ENCODE measurements around the gene INF2. TPM values are rescaled to one million over a fixed set of nuclear protein-coding genes. Genes with fewer than 3 reads are reported as not detected.
A peak's percentile ranks its signal among the peaks of the same experiment; 100 is the strongest.

The INF2 gene
- total and polyA plus RNA-seq, 9 of the 15 experiments (the other 6 are each of a cell fraction or from before 2014, with no cell fraction given) = 0.56 to 31.3 (median 7.8) TPM

DNA sequence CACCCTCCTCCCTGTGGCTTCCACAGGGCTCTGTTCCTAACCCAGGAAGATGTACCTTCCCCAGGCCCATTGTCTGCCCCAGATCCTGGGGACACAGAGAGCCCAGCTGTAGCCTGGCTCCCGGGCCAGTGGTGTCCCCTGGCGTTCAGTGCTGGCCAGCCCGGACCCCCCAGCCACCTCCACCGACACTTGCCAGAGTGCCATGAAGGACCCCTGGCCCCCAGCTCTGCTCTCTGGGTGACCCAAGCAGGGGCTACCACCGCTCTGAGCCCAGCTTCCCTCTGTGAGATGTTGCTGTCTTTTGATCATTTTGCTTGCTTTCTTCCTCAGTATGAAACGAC lies 6.2 kb downstream of the INF2 start:
- no peak overlapping the region for H2AFZ ChIP-seq (ENCODE audit: low read depth, low read length)
- peaks cover 13 to 98% of the 10 kb centered on the region in 2 experiments; a peak in 4 of 5 replicates for H3K4me1 ChIP-seq (replicated peaks in 1 of 2; ENCODE audit: control insufficient read depth in 2 of 2, insufficient read depth in 2 of 2, low read length in 2 of 2)
- no peak overlapping the region for H3K4me3 ChIP-seq
- DNase-seq (ENCODE audit: extremely low read depth in 1 of 4, low spot score in 3 of 4) = no peak
- no peak overlapping the region for H3K4me2 ChIP-seq (ENCODE audit: insufficient read depth, low read length)
- in situ Hi-C loops (cut with MboI) = no loop called here
- TF ChIP-seq EP300 (IDR thresholded peaks at IDR 0.05; ENCODE audit: low read length) = no peak
- TF ChIP-seq, protein P1, sequence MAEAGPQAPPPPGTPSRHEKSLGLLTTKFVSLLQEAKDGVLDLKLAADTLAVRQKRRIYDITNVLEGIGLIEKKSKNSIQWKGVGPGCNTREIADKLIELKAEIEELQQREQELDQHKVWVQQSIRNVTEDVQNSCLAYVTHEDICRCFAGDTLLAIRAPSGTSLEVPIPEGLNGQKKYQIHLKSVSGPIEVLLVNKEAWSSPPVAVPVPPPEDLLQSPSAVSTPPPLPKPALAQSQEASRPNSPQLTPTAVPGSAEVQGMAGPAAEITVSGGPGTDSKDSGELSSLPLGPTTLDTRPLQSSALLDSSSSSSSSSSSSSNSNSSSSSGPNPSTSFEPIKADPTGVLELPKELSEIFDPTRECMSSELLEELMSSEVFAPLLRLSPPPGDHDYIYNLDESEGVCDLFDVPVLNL (CRISPR knock-in tag; IDR thresholded peaks at IDR 0.05; ENCODE audit: low read depth) = no peak
- no peak overlapping the region for H3K27ac ChIP-seq (ENCODE audit: extremely low read depth, low read depth, low read length)
- H3K9ac ChIP-seq (ENCODE audit: insufficient read depth in 1 of 2, low read depth in 2 of 2, low read length in 2 of 2) = no peak overlapping the region; a peak in 1 of 4 replicates
- 88% methylated on average over 3 of the region's 6 CpGs for WGBS (ENCODE audit: insufficient coverage, low coverage, missing lambda C conversion rate)
- no peaks in the 10 kb centered on the region; the same call in 1 of the 2 replicates for H4K20me1 ChIP-seq (replicated peaks; ENCODE audit: control insufficient read depth, insufficient read depth, low read length)
- ChIA-PET POLR2A (no interaction called here), CTCF (ENCODE audit: low intra/inter-chr PET ratio) (no interaction called here)
- H3K9me1 ChIP-seq (ENCODE audit: control insufficient read depth, insufficient read depth, low read length) = peaks cover 3% of the 10 kb centered on the region
- peaks cover 22% of the 10 kb centered on the region for H3K79me2 ChIP-seq (ENCODE audit: control insufficient read depth, insufficient read depth, low read length)
- no peak for FAIRE-seq
- no peaks in the 10 kb centered on the region for H3K27me3 ChIP-seq (ENCODE audit: control insufficient read depth in 2 of 2, insufficient read depth in 2 of 2, low read length in 2 of 2)
- intact Hi-C loops (cut with micrococcal nuclease) = no loop called here
- no peaks in the 10 kb centered on the region for H3K9me3 ChIP-seq (replicated peaks; ENCODE audit: control insufficient read depth, insufficient read depth, low read depth, low read length)
- no peak for ATAC-seq
- no TSS peak for BruUV-seq (replicated peaks)
- peaks cover 34% of the 10 kb centered on the region; the same call in 2 of the 3 replicates for H3K36me3 ChIP-seq (ENCODE audit: control insufficient read depth, insufficient read depth, low read length)

DNA sequence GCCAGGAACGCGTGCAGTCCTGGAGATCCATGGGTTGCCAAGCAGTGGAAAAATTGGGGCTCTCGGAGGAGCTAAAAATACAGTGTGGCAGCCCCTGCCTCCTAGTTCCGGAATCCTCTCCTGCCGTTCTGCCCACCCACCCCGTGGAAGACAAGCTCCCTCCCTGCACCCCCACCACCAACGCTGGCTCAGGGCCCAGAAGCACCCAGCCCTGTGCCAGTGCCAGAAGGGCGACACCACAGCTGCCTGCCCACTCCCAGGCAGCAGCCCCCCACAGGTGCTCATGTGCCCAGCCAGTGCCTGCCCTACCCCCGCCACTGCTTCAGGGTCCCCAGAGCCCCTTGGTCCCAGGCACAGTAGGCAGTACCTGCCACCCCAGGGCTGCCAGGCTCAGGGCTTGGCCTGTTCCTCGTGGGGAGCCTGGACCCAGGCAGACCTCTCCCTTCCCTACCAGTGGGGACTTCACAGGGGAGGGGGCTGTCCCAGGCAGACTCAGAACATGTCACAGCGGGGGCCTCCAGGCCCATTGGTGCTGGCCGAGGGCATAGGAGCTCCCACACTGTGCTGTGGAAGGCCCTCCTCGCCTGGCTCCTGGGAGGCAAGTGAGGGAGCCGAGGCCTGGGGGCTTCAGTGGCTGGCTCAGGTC lies 7.4 kb downstream of the INF2 start:
- Histone ChIP-seq H3K9ac (ENCODE audit: insufficient read depth in 1 of 2, low read depth in 2 of 2, low read length in 2 of 2) (peak overlapping the region in 1 of 2 experiments; percentile 45; a peak in 1 of 4 replicates), H3K4me1 (replicated peaks in 1 of 2; ENCODE audit: control insufficient read depth in 2 of 2, insufficient read depth in 2 of 2, low read length in 2 of 2) (peaks cover 15 to 98% of the 10 kb centered on the region in 2 experiments; a peak in 4 of 5 replicates), H3K27ac (ENCODE audit: extremely low read depth, low read depth, low read length) (no peak overlapping the region), H4K20me1 (replicated peaks; ENCODE audit: control insufficient read depth, insufficient read depth, low read length) (no peaks in the 10 kb centered on the region), H3K9me3 (replicated peaks; ENCODE audit: control insufficient read depth, insufficient read depth, low read depth, low read length) (no peaks in the 10 kb centered on the region), H3K9me1 (ENCODE audit: control insufficient read depth, insufficient read depth, low read length) (peaks cover 3% of the 10 kb centered on the region), H3K27me3 (ENCODE audit: control insufficient read depth in 2 of 2, insufficient read depth in 2 of 2, low read length in 2 of 2) (no peaks in the 10 kb centered on the region), H3K36me3 (ENCODE audit: control insufficient read depth, insufficient read depth, low read length) (peaks cover 35% of the 10 kb centered on the region), H2AFZ (ENCODE audit: low read depth, low read length) (no peak overlapping the region), H3K4me3 (no peak overlapping the region), H3K79me2 (ENCODE audit: control insufficient read depth, insufficient read depth, low read length) (peaks cover 10% of the 10 kb centered on the region), H3K4me2 (ENCODE audit: insufficient read depth, low read length) (no peak overlapping the region)
- intact Hi-C loops (cut with micrococcal nuclease) = no loop called here
- no TSS peak for BruUV-seq (replicated peaks)
- POLR2A ChIA-PET = no interaction called here
- in situ Hi-C loops (cut with MboI) = no loop called here
- WGBS (ENCODE audit: insufficient coverage, low coverage, missing lambda C conversion rate) = 97% methylated on average over 7 of the region's 14 CpGs
- CTCF ChIA-PET (ENCODE audit: low intra/inter-chr PET ratio) = no interaction called here
- ATAC-seq (no peak), DNase-seq (ENCODE audit: extremely low read depth in 1 of 4, low spot score in 3 of 4) (no peak), FAIRE-seq (no peak)
- TF ChIP-seq NFXL1 (CRISPR knock-in tag; IDR thresholded peaks at IDR 0.05) (no peak), ZNF551 (CRISPR knock-in tag; IDR thresholded peaks at IDR 0.05) (no peak)
- TF ChIP-seq, protein P2, sequence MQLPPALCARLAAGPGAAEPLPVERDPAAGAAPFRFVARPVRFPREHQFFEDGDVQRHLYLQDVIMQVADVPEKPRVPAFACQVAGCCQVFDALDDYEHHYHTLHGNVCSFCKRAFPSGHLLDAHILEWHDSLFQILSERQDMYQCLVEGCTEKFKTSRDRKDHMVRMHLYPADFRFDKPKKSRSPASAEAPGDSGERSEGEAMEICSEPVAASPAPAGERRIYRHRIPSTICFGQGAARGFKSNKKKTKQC (CRISPR knock-in tag; IDR thresholded peaks at IDR 0.05) = no peak
- TF ChIP-seq, protein P3, sequence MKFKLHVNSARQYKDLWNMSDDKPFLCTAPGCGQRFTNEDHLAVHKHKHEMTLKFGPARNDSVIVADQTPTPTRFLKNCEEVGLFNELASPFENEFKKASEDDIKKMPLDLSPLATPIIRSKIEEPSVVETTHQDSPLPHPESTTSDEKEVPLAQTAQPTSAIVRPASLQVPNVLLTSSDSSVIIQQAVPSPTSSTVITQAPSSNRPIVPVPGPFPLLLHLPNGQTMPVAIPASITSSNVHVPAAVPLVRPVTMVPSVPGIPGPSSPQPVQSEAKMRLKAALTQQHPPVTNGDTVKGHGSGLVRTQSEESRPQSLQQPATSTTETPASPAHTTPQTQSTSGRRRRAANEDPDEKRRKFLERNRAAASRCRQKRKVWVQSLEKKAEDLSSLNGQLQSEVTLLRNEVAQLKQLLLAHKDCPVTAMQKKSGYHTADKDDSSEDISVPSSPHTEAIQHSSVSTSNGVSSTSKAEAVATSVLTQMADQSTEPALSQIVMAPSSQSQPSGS (CRISPR knock-in tag; IDR thresholded peaks at IDR 0.05) = no peak
- TF ChIP-seq, protein P4, sequence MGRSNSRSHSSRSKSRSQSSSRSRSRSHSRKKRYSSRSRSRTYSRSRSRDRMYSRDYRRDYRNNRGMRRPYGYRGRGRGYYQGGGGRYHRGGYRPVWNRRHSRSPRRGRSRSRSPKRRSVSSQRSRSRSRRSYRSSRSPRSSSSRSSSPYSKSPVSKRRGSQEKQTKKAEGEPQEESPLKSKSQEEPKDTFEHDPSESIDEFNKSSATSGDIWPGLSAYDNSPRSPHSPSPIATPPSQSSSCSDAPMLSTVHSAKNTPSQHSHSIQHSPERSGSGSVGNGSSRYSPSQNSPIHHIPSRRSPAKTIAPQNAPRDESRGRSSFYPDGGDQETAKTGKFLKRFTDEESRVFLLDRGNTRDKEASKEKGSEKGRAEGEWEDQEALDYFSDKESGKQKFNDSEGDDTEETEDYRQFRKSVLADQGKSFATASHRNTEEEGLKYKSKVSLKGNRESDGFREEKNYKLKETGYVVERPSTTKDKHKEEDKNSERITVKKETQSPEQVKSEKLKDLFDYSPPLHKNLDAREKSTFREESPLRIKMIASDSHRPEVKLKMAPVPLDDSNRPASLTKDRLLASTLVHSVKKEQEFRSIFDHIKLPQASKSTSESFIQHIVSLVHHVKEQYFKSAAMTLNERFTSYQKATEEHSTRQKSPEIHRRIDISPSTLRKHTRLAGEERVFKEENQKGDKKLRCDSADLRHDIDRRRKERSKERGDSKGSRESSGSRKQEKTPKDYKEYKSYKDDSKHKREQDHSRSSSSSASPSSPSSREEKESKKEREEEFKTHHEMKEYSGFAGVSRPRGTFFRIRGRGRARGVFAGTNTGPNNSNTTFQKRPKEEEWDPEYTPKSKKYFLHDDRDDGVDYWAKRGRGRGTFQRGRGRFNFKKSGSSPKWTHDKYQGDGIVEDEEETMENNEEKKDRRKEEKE (IDR thresholded peaks at IDR 0.05; ENCODE audit: borderline replicate concordance in 1 of 2, control insufficient read depth in 1 of 2, low read depth in 2 of 2, low read length in 1 of 2) = no peak

All from K562 (cell line).